Activated CD8-positive, alpha-beta memory T cell treated with anti-CD3 and anti-CD28 coated beads for 48 hours (primary cell): ENCODE data around the gene DCLK1.

Source experiments
- DNase-seq, 3 experiments: peaks; one replicate each; pipeline ENCODE4 v3.0.0-alpha.2; 2020; ENCODE audit warnings: low read depth in 2 of 3, low spot score in 2 of 3

DCLK1 gene

DNA sequence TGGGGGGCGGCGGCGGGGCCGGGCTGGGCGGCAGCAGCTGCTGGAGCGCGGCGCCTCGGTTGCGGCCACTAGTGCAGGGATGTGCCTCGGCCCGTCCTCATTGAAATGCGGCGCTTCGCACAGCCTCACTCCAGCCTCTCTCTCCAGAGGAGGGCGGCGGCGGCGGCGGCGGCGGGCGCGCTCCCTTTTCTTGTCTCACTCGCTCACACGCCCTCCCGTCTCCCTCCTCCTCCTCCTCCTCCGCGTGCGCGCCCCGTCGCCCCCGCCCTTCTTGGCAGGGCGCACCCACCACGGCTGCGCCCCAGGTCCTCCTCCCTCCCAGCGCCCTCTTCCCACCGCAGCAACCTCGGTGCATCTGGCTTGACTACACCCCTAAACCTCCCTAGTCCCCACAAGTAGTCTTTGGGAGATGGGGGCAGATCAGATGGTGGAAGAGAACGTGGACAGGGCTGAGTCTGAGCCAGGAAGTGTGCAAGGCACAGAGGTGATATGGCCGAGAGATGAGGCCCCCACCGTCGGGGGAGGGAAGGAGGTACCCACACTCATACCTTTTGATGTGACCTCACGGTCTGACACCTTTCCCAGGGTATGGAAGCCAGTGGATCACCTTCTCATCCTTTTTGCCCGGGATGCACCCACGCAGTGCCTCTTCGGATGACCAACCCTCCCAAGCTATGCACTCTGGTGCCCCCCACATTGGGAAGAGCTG is at the start of gene DCLK1:
Gene DCLK1 (minus strand): TSS at position 161 of the 709 bp plus-strand sequence.
- DNase-seq = no peak

DNA sequence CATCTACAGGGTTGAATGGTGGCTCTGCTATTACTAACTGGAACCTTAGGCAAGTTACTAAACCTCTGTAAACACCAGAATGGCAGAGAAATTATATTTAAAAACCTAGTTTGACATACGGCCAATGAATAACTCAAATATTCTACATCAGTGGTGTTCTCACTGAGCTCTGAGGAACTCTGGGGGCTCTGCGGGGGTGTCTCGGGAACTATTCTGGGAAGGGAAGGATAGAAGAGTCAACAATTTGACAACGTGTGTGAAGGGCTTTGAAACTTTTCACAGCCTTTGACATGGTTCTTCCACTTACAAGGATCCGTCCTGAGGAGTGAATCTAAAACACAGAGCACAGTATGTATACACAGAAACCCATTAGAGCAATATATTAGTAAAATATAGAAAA is 44.4 kb upstream of the DCLK1 start:
- no peak for DNase-seq

GRCh38 chr13:36174923-36175322 is 43.7 kb upstream of the DCLK1 start:
- DNase-seq = no peak

GRCh38 chr13:36173571-36174322 is 42.6 kb upstream of the DCLK1 start:
- DNase-seq = no peak

- no peak for DNase-seq
These were observed 34.9 kb upstream of the DCLK1 start for GRCh38 chr13:36166046-36166445.

- no peak for DNase-seq
These were observed 32.7 kb upstream of the DCLK1 start for GRCh38 chr13:36163809-36164308.

- no peak for DNase-seq
These were observed 32.1 kb upstream of the DCLK1 start for GRCh38 chr13:36163286-36163685.

GRCh38 chr13:36160297-36160696 is 29.1 kb upstream of the DCLK1 start:
- no peak for DNase-seq

DNA sequence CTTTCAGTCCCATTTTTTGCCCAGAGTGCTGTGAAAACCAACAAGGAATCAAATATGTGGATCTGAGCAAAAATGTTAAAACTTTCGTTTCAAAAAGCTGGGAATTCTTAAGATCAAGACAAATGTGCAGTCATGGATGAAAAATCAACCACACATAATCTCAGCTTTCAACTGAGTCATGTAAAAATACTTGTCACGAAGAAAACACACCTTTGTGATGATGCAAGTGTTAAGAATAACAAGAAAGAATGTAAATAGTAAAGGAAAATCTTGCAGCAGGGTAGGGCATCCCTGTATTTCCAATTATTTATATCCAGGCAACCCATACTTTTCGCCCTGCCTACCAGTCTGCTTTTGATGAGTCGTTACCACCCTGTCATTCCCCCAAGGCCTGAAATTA is 27.4 kb upstream of the DCLK1 start:
- no peak for DNase-seq

- DNase-seq = no peak
These were observed 26.3 kb upstream of the DCLK1 start for GRCh38 chr13:36157480-36157879.

DNA sequence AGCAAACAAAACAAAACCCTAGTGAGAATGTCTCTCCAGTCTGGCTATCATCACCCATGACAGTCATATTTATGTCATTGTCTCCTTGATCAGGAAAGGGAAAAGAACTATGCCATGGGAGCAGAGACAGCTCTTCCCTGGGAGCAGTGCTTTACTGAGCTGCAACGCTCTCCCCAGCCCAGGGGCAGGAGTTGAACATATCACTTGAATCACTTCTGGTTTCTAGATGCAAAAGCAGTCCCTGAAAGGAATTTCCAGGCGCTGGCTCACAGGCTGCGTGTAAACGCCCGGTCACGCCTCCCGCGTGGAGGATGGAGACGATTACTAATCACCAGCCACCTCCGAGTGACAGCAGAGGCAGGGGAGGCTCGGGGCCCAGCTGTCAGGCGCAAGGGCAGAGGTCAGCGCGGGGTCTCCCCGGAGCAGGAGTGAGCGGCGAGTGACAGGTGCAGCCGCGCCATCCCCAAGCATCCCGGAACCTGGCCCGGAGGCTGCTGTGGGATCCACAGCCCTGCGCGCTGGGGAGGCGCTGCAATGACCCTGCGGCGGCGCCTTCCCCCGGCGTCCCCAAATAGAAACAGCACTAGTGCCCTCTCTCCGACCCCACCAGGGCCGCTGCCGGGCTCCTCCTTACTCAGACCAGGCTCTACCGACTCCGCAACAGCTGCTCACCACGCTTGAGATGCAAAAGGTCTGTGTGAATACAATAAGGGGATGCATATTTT is 23.5 kb upstream of the DCLK1 start:
- no peak for DNase-seq

DNA sequence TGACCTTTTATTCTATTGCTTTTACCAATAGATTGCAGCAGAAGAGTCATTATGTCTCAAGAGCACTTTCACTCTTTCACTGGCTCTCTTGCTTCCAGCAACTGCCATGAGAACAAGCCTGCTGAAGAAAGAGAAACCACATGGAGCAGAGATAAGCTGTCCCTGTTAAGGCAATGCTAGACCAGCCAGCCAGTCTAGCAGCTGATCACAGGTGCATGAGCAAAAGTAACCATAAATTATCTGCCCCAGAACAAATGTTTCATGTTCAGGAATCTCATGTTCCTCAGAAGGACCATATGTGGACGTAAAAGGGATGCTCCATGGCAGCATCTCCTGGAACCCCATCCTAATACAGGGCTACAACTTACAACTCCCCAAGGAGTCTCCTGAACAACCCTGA is 20.4 kb upstream of the DCLK1 start:
- no peak for DNase-seq

DNA sequence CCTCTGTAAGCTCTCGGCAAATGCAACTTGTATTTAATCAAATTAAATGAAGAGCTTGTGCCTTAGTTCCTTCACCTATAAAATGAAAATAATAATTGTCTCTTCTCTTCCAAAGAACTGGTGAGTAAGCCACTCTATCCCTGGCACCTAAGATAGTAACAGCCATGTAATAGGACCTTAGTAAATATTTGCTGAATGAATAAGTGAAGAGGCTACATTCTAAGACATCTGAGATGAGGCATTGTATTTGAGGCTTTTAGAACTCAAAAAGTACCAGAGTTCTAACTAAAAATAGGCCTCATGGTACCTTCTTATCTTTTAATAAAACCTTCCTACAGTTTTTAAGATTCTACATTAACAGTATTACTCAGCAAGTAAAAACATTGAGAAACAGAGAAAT is 17.3 kb upstream of the DCLK1 start:
- DNase-seq = no peak

GRCh38 chr13:36147330-36147729 is 16.1 kb upstream of the DCLK1 start:
- DNase-seq = no peak

DNA sequence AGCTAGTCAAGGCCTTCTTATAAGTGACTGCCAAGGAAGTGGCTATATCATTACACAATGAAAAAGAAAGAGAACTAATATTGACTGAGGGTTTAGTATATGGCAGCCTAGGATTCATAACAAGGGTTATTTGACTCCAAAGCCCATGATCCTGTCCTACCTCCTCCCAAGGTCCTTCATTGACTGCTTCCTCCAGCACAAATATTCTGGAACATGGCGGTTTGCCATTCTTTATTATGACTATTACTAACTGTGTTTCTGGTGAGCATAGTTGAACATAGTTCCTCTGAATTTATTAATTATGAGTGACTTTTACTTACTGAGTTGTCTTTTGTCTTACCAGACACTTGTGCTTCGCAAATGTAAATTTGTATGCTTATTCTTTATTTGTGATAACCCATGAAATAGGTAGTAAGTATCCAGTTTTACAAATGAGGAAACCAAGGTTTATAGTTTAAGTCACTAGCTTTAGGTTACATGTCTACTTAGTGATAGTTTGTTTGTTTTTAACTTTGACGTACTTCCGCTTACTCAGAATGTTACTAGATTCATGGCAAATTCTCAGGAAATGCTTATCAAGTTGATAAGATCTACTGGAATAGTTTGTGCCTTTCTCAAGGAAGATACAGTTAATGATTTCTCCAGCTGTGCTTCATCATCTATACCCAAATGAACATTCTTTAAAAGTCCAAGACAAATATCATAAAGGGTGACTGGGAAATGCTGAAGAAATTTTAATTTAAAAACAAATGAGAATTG is 15.5 kb upstream of the DCLK1 start:
- no peak for DNase-seq

GRCh38 chr13:36143738-36144137 is 12.6 kb upstream of the DCLK1 start:
- no peak for DNase-seq

GRCh38 chr13:36142735-36143134 is 11.6 kb upstream of the DCLK1 start:
- DNase-seq = no peak

- no peak for DNase-seq
These were observed 4.7 kb upstream of the DCLK1 start for GRCh38 chr13:36135876-36136275.

DNA sequence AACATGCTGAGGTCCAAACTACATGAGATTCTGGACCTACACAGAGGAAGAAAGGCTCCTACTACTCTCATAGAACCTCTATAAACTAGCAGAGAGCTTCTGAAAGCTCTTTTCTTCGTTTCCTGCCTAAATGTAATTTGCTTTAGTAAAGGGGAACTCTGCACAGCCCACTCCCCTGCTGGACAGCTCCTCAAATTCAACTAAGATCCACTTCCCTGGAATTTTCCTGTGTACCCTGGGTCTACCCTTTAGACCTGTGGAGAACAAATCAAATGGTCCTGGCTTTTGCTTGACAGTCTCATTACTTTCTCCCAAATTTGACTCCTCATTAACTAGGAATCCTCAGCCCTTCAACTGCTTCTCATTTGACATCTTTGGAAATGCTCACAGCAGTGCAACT is 3.5 kb upstream of the DCLK1 start:
- no peak for DNase-seq

DNA sequence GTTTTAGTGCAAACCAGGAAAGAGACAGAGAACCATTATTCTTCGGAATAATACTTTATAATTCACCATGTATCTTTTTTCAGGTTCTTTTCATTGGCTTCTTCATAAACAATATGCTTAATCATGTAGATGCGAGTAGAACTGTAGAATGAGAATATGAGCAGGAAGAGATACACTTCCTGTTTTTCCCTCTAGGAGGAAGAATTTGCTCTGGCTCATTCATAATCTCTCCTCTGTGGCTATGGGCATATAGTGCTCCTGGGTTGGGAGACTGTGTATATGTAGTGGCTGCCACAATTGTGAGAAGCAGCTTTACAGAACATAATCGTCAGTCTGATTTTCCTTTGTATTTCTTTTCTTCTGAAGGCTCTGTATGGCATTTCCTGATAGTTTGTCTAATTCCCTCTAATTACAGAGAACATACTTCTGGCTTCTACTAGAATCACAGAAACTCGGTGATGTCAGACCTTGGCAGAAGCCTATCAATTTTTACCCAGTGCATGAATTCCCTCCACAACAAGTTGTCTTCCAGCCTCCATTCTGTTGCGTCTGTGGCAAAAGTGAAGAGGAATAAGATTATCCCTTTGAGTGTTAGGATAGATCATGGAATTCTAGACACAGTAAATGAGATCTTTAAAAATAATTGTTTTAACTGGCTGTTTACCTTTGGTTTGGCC is 2.9 kb upstream of the DCLK1 start:
- DNase-seq = no peak

- no peak for DNase-seq
These were observed 1.2 kb upstream of the DCLK1 start for GRCh38 chr13:36132376-36132775.
